HG02610 (cell line): Measurements from ENCODE around the gene CNBD2.
"Not testable (repeated sequence)": the region's sequence is repeated elsewhere in the genome, so short reads cannot be mapped to it uniquely, and the experiment has no call there.

Experiments used
- ATAC-seq: cut with Tn5 transposase; IDR thresholded peaks from one replicate; pipeline ENCODE4 v1.9.1; 2021; ENCODE audit warnings: mild to moderate bottlenecking, moderate library complexity; ENCODE audit not compliant: unreplicated experiment

CNBD2 gene

GRCh38 chr20:36060676-36061075 is 92.3 kb downstream of the CNBD2 start:
- ATAC-seq, result no peak

- ATAC-seq, result no peak
Observed at GRCh38 chr20:36061754-36062153, 93.4 kb downstream of the CNBD2 start.

- ATAC-seq, result no peak
Observed at GRCh38 chr20:36062799-36063198, 94.4 kb downstream of the CNBD2 start.

GRCh38 chr20:36063916-36064657 is 95.7 kb downstream of the CNBD2 start:
- ATAC-seq, result no peak

GRCh38 chr20:36064658-36065426 is 96.5 kb downstream of the CNBD2 start:
- ATAC-seq, result peak; percentile 94

- ATAC-seq, result no peak
Observed at GRCh38 chr20:36065427-36065998, 97.1 kb downstream of the CNBD2 start.

DNA sequence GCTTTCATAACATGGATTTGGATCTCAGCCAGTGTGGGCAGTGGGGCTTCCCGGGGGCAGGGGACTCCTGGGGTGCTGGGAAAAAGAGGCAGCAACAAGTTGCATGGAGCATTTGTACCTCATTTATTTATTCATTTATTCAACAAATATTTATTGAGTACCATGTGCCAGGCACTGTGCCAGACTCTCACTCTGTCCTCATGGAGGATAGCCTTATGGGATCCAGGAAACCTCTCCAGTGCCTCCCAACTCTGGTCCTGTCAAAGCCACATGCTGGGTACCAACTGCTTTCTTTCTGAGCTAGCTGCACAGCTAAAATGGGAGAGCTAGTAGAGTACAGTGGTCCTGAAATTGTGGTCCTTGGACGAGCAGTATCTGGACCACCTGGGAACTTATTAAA is 98.4 kb downstream of the CNBD2 start:
- no peak for ATAC-seq

GRCh38 chr20:36068526-36068925 is 100.1 kb downstream of the CNBD2 start:
- ATAC-seq, result not testable (repeated sequence)

GRCh38 chr20:36070451-36070850 is 102.1 kb downstream of the CNBD2 start:
- no peak for ATAC-seq

DNA sequence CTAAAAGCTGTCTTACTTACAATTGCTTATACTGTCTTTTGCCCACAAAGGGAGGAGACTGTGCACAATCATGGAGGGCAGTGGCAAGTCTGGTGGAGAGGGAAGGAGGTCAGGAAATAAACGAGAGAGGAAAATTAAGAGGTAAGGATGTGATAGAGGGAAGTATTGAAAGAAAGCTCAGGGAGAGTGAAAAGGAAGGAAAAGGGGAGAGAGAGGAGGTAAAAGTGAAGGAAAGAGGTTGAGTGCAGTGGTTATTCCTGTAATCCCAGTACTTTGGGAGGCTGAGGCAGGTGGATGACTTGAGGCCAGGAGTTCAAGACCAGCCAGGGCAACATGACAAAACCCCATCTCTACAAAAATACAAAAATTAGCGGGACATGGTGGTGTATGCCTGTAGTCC is 103.5 kb downstream of the CNBD2 start:
- ATAC-seq, result no peak

DNA sequence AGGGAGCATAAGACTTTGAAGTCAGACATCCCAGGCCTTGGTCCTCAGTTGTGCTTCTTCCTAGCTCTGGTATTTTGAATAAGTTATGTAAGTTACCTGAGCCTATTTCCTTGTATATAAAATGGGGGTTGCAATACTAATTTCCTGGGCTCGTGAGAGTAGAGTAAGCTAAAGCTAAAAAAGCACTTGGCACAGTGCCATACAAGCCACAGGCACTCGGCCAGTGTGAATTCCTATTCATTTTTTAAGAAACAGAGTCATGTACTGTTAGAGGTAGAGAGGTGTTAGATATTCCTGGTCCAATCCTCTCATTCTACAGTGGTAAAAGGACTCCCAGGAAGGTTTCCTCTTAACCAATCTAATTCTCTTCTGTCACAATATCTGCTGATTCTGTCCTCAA is 106.6 kb downstream of the CNBD2 start:
- no peak for ATAC-seq

DNA sequence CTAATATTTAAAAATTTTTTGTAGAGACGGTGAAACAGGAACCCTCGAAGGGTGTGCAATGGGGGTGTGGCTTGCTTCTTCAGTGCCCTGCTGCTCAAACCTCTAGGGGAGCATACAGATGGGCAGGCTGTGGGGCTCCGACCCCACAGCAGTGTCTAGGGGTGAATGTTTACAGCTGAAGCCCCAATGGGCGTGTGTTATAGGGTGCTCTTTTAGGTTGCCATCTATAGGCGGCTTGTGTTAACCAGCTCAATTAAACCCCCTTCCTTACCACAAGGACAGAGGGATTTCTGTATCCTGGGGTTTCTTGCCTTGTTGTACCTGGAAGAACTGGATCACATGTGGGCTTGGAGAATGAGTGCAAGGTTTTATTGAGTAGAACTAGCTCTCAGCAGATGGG is 109.4 kb downstream of the CNBD2 start:
- not testable (repeated sequence) for ATAC-seq

DNA sequence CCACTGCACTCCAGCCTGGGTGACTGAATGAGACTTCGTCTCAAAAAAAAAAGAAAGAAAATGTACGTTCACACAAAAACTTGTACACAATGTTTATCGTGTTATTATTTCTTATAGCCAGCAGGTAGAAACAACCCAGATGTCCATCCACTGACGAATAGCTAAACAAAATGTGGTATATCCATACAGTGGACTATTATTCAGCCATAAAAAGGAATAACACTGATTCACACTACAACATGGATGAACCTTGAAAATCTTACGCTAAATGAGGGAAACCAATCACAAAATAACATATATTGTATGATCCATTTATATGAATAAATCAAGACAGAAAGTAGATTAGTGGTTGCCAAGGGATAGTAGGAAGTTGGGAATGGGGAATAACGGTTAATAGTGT is 111.1 kb downstream of the CNBD2 start:
- ATAC-seq, result no peak

GRCh38 chr20:36079984-36080383 is 111.6 kb downstream of the CNBD2 start:
- ATAC-seq, result not testable (repeated sequence)
